GM12878 (cell line): ENCODE data around the gene EXOC1L. TPM values are rescaled to one million over a fixed set of nuclear protein-coding genes. Genes with fewer than 3 reads are reported as not detected.

Source experiments
- ATAC-seq: fragments of 200-7000 bp; cut with Tn5 transposase; 3 replicates; pipeline ENCODE4 v1.9.1; 2020; ENCODE audit warnings: mild to moderate bottlenecking, moderate library complexity
- BruUV-seq: library from RNA; stranded (reverse); fragments of 400-500 nt; replicated peaks from 2 replicates; lab custom pipeline; 2021; lab: Mats Ljungman, UMichigan
- CTCF ChIA-PET: fragments of 300-600 bp; sonication (Branson Sonifier 250); formaldehyde crosslinking; extraction: SDS; loops from one replicate; lab custom pipeline; 2021; ENCODE audit warnings: inconsistent platforms; lab: Yijun Ruan, JAX
- POLR2A ChIA-PET: fragments of 350-600 bp; formaldehyde crosslinking; extraction: SDS; loops from one replicate; lab custom pipeline; 2021; ENCODE audit warnings: inconsistent platforms; lab: Charles Lee
- RAD21 ChIA-PET: fragments of 300-600 bp; sonication (Branson Sonifier 250); formaldehyde crosslinking; loops from one replicate; lab custom pipeline; 2023; ENCODE audit warnings: antibody characterized with exemption; ENCODE audit not compliant: unreplicated experiment; lab: Charles Lee
- SMC1A ChIA-PET: fragments of 300-600 bp; sonication (Branson Sonifier 250); formaldehyde crosslinking; loops from one replicate; lab custom pipeline; 2023; ENCODE audit not compliant: unreplicated experiment, uncharacterized antibody; lab: Charles Lee
- DNase-seq: peaks from one replicate; pipeline ENCODE4 v3.0.0-alpha.2; 2011; ENCODE audit warnings: low read depth, low spot score
- FAIRE-seq: peaks from 3 replicates; lab custom pipeline; 2011; peaks lifted over from hg19 to GRCh38; lab: Jason Lieb, UNC
- H2AFZ ChIP-seq: 2 replicates; pipeline ENCODE4 v1.6.0; 2011; ENCODE audit warnings: low read depth, low read length, control low read depth; ENCODE audit not compliant: control insufficient read depth
- H3K27ac ChIP-seq: 2 replicates; pipeline ENCODE4 v1.5.1; 2011; ENCODE audit warnings: control low read depth; ENCODE audit not compliant: control insufficient read depth, insufficient read depth
- H3K27me3 ChIP-seq, 2 experiments: replicated peaks in 1 of 2; 2 replicates each; pipeline versions ENCODE4 v1.6.0 to v1.6.1; 2011; ENCODE audit warnings: low read length in 1 of 2; ENCODE audit not compliant: control insufficient read depth in 2 of 2, insufficient read depth in 2 of 2
- H3K36me3 ChIP-seq, 2 experiments: 2 replicates each; pipeline ENCODE4 v1.5.1; 2011; ENCODE audit warnings: low read length in 1 of 2; ENCODE audit not compliant: control insufficient read depth in 2 of 2, insufficient read depth in 2 of 2
- H3K4me1 ChIP-seq: 2 replicates; pipeline ENCODE4 v1.6.1; 2011; ENCODE audit warnings: mild to moderate bottlenecking, low read length, moderate library complexity, mixed read lengths; ENCODE audit not compliant: control insufficient read depth, insufficient read depth
- H3K4me2 ChIP-seq: 2 replicates; pipeline ENCODE4 v1.6.0; 2011; ENCODE audit warnings: control low read depth; ENCODE audit not compliant: control insufficient read depth, insufficient read depth
- H3K4me3 ChIP-seq: fragments of 200-600 bp; sonication (generic); 2 replicates; pipeline ENCODE4 v1.5.1; 2016
- H3K79me2 ChIP-seq: 2 replicates; pipeline ENCODE4 v1.6.0; 2011; ENCODE audit warnings: low read length; ENCODE audit not compliant: control insufficient read depth, insufficient read depth
- H3K9ac ChIP-seq: 2 replicates; pipeline ENCODE4 v1.8.0; 2011; ENCODE audit warnings: low read length, control low read depth, mixed read lengths; ENCODE audit not compliant: control insufficient read depth, insufficient read depth
- H3K9me3 ChIP-seq: replicated peaks from 3 replicates; pipeline ENCODE4 v1.5.1; 2011; ENCODE audit warnings: mild to moderate bottlenecking, low read length; ENCODE audit not compliant: control insufficient read depth, insufficient read depth
- H4K20me1 ChIP-seq: 2 replicates; pipeline ENCODE4 v1.6.0; 2011; ENCODE audit not compliant: control insufficient read depth, insufficient read depth
- CBX5 ChIP-seq: sonication (generic); IDR thresholded peaks from 2 replicates; pipeline ENCODE4 v1.6.1; 2016; ENCODE audit warnings: low read depth, moderate library complexity, mild to moderate bottlenecking, inconsistent platforms
- CEBPB ChIP-seq, 2 experiments: fragments of 150-350 bp in 1 of 2; IDR thresholded peaks; 2 replicates each; pipeline ENCODE4 v1.6.1; 2012 to 2014; ENCODE audit warnings: low read depth in 2 of 2, low read length in 2 of 2, borderline replicate concordance in 1 of 2, inconsistent platforms in 1 of 2
- CHD2 ChIP-seq: IDR thresholded peaks from 2 replicates; pipeline ENCODE4 v1.6.1; 2011; ENCODE audit warnings: low read depth, low read length, improper control_type of control experiment, borderline replicate concordance
- CREM ChIP-seq: IDR thresholded peaks from 2 replicates; pipeline ENCODE4 v1.6.1; 2014; ENCODE audit warnings: antibody characterized with exemption, low read depth
- GATAD2B ChIP-seq: fragments of 450-650 bp; conservative IDR thresholded peaks from 2 replicates; pipeline ENCODE4 v1.6.1; 2017; ENCODE audit warnings: low read depth, mild to moderate bottlenecking, moderate library complexity
- MXI1 ChIP-seq: fragments of 150-350 bp; IDR thresholded peaks from 2 replicates; pipeline ENCODE4 v1.6.1; 2011; ENCODE audit warnings: low read depth, mild to moderate bottlenecking, inconsistent platforms, low read length, improper control_type of control experiment
- NFXL1 ChIP-seq: fragments of 450-650 bp; IDR thresholded peaks from 2 replicates; pipeline ENCODE4 v1.6.1; 2017; ENCODE audit warnings: antibody characterized with exemption, mild to moderate bottlenecking, borderline replicate concordance
- NRF1 ChIP-seq: conservative IDR thresholded peaks from 2 replicates; pipeline ENCODE4 v1.6.1; 2011; ENCODE audit warnings: mild to moderate bottlenecking, low read depth, low read length, improper control_type of control experiment
- TAF1 ChIP-seq: IDR thresholded peaks from 2 replicates; pipeline ENCODE4 v1.6.1; 2011; ENCODE audit warnings: mild to moderate bottlenecking, low read depth, low read length, borderline replicate concordance
- WRNIP1 ChIP-seq: IDR thresholded peaks from 2 replicates; pipeline ENCODE4 v1.6.1; 2011; ENCODE audit warnings: low read depth, low read length, improper control_type of control experiment, borderline replicate concordance
- WGBS: methylation state at CpG from one replicate; pipeline ENCODE4 v1.1.6; 2016; ENCODE audit warnings: low lambda C conversion rate; ENCODE audit not compliant: insufficient replicate concordance, insufficient coverage; ENCODE audit errors: missing lambda C conversion rate; 5-methylcytosine and 5-hydroxymethylcytosine counted together
- in situ Hi-C: fragments of 300-500 bp; cut with MboI; formaldehyde crosslinking; loops from 9 replicates; pipeline ENCODE4 v1.14.3; 2018; ENCODE audit warnings: mixed read lengths
- intact Hi-C: fragments of 100-400 bp; cut with micrococcal nuclease; formaldehyde crosslinking; loops from one replicate; pipeline ENCODE4 v1.14.2; 2022; ENCODE audit not compliant: unreplicated experiment
- polyA plus RNA-seq, 11 experiments: library from polyadenylated mRNA; depleted of rRNA in 4 of 11; unstranded in 6 of 11; stranded (reverse) in 5 of 11; fragments of >200 nt; fragmentation: Nextera tagmentation in 4 of 11; fragmentation: Illumina TruSeq in 1 of 11; extraction: Ambion mirVana in 4 of 11; extraction: Trizol in 1 of 11; gene quantifications; 1 replicate in 1 of 11; 2 replicates in 10 of 11; pipeline versions ENCODE4 v1.2.1 to v1.2.3, GENCODE V29; 2011 to 2016; ENCODE audit warnings: inconsistent platforms in 2 of 11, missing spikeins in 2 of 11, low read depth in 1 of 11
- total RNA-seq, 4 experiments: library from RNA; depleted of rRNA in 3 of 4; stranded (reverse); fragments of >200 nt in 3 of 4; fragmentation: Illumina TruSeq in 1 of 4; extraction: Trizol in 1 of 4; gene quantifications; 2 replicates each; pipeline versions ENCODE4 v1.2.1 to v1.2.3, GENCODE V29; 2013 to 2021
- TF ChIP-seq, protein P1 (sequence below): fragments of 450-650 bp; formaldehyde crosslinking; IDR thresholded peaks from 2 replicates; pipeline ENCODE4 v1.4.0; 2020; ENCODE audit warnings: mild to moderate bottlenecking, moderate library complexity
- TF ChIP-seq, protein P2 (sequence below): IDR thresholded peaks from 2 replicates; pipeline ENCODE4 v1.6.1; 2012; ENCODE audit warnings: low read depth, low read length, improper control_type of control experiment
- TF ChIP-seq, protein P3 (sequence below): IDR thresholded peaks from 2 replicates; pipeline ENCODE4 v1.6.1; 2012; ENCODE audit warnings: improper control_type of control experiment, low read depth, low read length; ENCODE audit not compliant: insufficient replicate concordance

EXOC1L gene
- total and polyA plus RNA-seq, 10 of the 15 experiments (the other 5 are each of a cell fraction or from before 2014, with no cell fraction given) = not detected

DNA sequence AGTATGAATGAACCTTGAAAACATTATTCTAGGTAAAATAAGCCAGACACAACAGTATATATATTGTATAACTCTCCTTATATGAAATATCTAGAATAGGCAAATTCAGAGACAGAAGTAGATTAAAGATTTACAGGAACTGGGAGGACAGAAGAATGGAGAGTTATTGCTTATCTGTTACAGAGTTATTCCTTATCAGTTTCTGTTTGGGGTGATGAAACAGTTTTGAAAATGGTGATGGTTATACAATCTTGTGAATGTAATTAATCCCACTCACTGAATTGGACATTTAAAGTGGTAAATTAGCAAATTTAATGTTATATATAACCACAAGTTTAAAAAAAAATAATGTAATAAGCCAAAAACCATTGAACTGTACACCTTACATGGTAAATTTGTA, 19.4 kb downstream of the EXOC1L start (continued):
- TF ChIP-seq, protein P1, sequence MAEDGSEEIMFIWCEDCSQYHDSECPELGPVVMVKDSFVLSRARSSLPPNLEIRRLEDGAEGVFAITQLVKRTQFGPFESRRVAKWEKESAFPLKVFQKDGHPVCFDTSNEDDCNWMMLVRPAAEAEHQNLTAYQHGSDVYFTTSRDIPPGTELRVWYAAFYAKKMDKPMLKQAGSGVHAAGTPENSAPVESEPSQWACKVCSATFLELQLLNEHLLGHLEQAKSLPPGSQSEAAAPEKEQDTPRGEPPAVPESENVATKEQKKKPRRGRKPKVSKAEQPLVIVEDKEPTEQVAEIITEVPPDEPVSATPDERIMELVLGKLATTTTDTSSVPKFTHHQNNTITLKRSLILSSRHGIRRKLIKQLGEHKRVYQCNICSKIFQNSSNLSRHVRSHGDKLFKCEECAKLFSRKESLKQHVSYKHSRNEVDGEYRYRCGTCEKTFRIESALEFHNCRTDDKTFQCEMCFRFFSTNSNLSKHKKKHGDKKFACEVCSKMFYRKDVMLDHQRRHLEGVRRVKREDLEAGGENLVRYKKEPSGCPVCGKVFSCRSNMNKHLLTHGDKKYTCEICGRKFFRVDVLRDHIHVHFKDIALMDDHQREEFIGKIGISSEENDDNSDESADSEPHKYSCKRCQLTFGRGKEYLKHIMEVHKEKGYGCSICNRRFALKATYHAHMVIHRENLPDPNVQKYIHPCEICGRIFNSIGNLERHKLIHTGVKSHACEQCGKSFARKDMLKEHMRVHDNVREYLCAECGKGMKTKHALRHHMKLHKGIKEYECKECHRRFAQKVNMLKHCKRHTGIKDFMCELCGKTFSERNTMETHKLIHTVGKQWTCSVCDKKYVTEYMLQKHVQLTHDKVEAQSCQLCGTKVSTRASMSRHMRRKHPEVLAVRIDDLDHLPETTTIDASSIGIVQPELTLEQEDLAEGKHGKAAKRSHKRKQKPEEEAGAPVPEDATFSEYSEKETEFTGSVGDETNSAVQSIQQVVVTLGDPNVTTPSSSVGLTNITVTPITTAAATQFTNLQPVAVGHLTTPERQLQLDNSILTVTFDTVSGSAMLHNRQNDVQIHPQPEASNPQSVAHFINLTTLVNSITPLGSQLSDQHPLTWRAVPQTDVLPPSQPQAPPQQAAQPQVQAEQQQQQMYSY = no peak
- TF ChIP-seq, protein P2, sequence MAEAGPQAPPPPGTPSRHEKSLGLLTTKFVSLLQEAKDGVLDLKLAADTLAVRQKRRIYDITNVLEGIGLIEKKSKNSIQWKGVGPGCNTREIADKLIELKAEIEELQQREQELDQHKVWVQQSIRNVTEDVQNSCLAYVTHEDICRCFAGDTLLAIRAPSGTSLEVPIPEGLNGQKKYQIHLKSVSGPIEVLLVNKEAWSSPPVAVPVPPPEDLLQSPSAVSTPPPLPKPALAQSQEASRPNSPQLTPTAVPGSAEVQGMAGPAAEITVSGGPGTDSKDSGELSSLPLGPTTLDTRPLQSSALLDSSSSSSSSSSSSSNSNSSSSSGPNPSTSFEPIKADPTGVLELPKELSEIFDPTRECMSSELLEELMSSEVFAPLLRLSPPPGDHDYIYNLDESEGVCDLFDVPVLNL = no peak
- TF ChIP-seq GATAD2B = no peak

DNA sequence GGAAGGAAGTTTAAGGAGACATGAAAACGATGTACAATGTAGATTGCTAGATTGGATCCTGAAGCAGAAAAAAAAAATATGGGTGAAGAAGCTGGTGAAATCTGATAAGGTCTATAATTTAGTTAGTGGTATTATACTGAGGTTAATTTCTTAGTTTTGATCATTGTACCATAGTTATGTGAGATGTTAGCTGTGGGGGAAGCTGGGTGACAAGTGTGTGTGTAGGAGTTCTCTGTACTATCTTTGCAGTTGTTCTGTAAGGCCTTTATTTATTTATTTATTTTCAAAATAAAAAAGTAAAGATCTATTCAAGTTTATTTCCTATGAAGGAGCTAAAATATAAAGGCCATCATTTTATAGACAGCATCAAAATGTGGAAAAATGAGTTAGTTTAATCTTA, 21.4 kb downstream of the EXOC1L start:
- in situ Hi-C loops (no loop called here), intact Hi-C loops (no loop called here)
- H3K4me3 ChIP-seq = no peak overlapping the region
- POLR2A ChIA-PET = no interaction called here
- RAD21 ChIA-PET = no interaction called here
- no TSS peak for BruUV-seq
- no peaks in the 10 kb centered on the region for H3K27me3 ChIP-seq
- H4K20me1 ChIP-seq = no peaks in the 10 kb centered on the region
- H3K4me1 ChIP-seq = no peaks in the 10 kb centered on the region
- SMC1A ChIA-PET = no interaction called here
- H2AFZ ChIP-seq = no peak overlapping the region
- no peak overlapping the region for H3K27ac ChIP-seq
- no peaks in the 10 kb centered on the region for H3K36me3 ChIP-seq
- H3K9me3 ChIP-seq = no peaks in the 10 kb centered on the region
- CTCF ChIA-PET = no interaction called here
- ATAC-seq (no peak), FAIRE-seq (no peak), DNase-seq (no peak)
- H3K9ac ChIP-seq = no peak overlapping the region
- H3K79me2 ChIP-seq = no peaks in the 10 kb centered on the region
- WGBS = 27% methylated on average over 1 of the region's 1 CpG
- no peak overlapping the region for H3K4me2 ChIP-seq
- no peak for TF ChIP-seq CHD2
- TF ChIP-seq WRNIP1 = no peak
- TF ChIP-seq NFXL1 = no peak
- no peak for TF ChIP-seq MXI1
- TF ChIP-seq CREM = no peak
- TF ChIP-seq, protein P3, sequence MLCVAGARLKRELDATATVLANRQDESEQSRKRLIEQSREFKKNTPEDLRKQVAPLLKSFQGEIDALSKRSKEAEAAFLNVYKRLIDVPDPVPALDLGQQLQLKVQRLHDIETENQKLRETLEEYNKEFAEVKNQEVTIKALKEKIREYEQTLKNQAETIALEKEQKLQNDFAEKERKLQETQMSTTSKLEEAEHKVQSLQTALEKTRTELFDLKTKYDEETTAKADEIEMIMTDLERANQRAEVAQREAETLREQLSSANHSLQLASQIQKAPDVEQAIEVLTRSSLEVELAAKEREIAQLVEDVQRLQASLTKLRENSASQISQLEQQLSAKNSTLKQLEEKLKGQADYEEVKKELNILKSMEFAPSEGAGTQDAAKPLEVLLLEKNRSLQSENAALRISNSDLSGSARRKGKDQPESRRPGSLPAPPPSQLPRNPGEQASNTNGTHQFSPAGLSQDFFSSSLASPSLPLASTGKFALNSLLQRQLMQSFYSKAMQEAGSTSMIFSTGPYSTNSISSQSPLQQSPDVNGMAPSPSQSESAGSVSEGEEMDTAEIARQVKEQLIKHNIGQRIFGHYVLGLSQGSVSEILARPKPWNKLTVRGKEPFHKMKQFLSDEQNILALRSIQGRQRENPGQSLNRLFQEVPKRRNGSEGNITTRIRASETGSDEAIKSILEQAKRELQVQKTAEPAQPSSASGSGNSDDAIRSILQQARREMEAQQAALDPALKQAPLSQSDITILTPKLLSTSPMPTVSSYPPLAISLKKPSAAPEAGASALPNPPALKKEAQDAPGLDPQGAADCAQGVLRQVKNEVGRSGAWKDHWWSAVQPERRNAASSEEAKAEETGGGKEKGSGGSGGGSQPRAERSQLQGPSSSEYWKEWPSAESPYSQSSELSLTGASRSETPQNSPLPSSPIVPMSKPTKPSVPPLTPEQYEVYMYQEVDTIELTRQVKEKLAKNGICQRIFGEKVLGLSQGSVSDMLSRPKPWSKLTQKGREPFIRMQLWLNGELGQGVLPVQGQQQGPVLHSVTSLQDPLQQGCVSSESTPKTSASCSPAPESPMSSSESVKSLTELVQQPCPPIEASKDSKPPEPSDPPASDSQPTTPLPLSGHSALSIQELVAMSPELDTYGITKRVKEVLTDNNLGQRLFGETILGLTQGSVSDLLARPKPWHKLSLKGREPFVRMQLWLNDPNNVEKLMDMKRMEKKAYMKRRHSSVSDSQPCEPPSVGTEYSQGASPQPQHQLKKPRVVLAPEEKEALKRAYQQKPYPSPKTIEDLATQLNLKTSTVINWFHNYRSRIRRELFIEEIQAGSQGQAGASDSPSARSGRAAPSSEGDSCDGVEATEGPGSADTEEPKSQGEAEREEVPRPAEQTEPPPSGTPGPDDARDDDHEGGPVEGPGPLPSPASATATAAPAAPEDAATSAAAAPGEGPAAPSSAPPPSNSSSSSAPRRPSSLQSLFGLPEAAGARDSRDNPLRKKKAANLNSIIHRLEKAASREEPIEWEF = no peak
- no peak for TF ChIP-seq CEBPB (IDR thresholded peaks at IDR 0.05; ENCODE audit: borderline replicate concordance in 1 of 2, low read depth in 2 of 2, low read length in 2 of 2)
- TF ChIP-seq CBX5 = no peak
- no peak for TF ChIP-seq TAF1
- no peak for TF ChIP-seq NRF1
